Activated T-helper 1 cell treated with anti-CD3 and anti-CD28 coated beads, Interleukin-2, amount 50 U/mL, for 16 hours (primary cell): ENCODE results near the gene TBPL1.
"Not testable (repeated sequence)": the region's sequence is repeated elsewhere in the genome, so short reads cannot be mapped to it uniquely, and the experiment has no call there.

Experiments used
- DNase-seq, 2 donors: peaks; one replicate each; pipeline ENCODE4 v3.0.0-alpha.2; 2020; ENCODE audit warnings: low read depth in 1 of 2, low spot score in 1 of 2

Gene TBPL1

GRCh38 chr6:133973109-133973971 lies 20.3 kb downstream of the TBPL1 start:
- no peak for DNase-seq

- no peak for DNase-seq
Measured at GRCh38 chr6:133977983-133978895, 25.2 kb downstream of the TBPL1 start.

- DNase-seq: no peak
Measured at GRCh38 chr6:133978896-133979240, 25.8 kb downstream of the TBPL1 start.

- DNase-seq: not testable (repeated sequence)
Measured at GRCh38 chr6:133979269-133979963, 26.4 kb downstream of the TBPL1 start.

- DNase-seq: no peak
Measured at GRCh38 chr6:133980168-133980567, 27.1 kb downstream of the TBPL1 start.

- no peak for DNase-seq
Measured at GRCh38 chr6:133983099-133983939, 30.3 kb downstream of the TBPL1 start.

- no peak for DNase-seq
Measured at GRCh38 chr6:133985970-133986369, 32.9 kb downstream of the TBPL1 start.

GRCh38 chr6:133986942-133987341 lies 33.9 kb downstream of the TBPL1 start:
- no peak for DNase-seq

GRCh38 chr6:133989525-133989924 lies 36.5 kb downstream of the TBPL1 start:
- DNase-seq: no peak

GRCh38 chr6:133990321-133990720 lies 37.3 kb downstream of the TBPL1 start:
- DNase-seq: no peak

- no peak for DNase-seq
Measured at GRCh38 chr6:133991096-133991593, 38.1 kb downstream of the TBPL1 start.

- no peak for DNase-seq
Measured at GRCh38 chr6:133992992-133993680, 40.1 kb downstream of the TBPL1 start.

GRCh38 chr6:133995296-133995695 lies 42.3 kb downstream of the TBPL1 start:
- no peak for DNase-seq

- DNase-seq: no peak
Measured at GRCh38 chr6:133995758-133996157, 42.7 kb downstream of the TBPL1 start.

GRCh38 chr6:133997267-133997666 lies 44.2 kb downstream of the TBPL1 start:
- no peak for DNase-seq

- DNase-seq: no peak
Measured at GRCh38 chr6:133999305-133999704, 46.3 kb downstream of the TBPL1 start.

GRCh38 chr6:134000443-134000842 lies 47.4 kb downstream of the TBPL1 start:
- DNase-seq: no peak

GRCh38 chr6:134002821-134003220 lies 49.8 kb downstream of the TBPL1 start:
- DNase-seq: no peak

- DNase-seq: no peak
Measured at GRCh38 chr6:134003542-134003951, 50.5 kb downstream of the TBPL1 start.

GRCh38 chr6:134004714-134005113 lies 51.7 kb downstream of the TBPL1 start:
- DNase-seq: no peak
